GM10847 (cell line): ENCODE measurements around the gene ATP8B1.

Experiments used
- POLR2A ChIP-seq: IDR thresholded peaks from 2 replicates; pipeline ENCODE4 v1.6.1; 2011; ENCODE audit not compliant: insufficient read length; ENCODE audit errors: extremely low read depth

Gene ATP8B1

GRCh38 chr18:57785751-57786437 is 17.2 kb downstream of the ATP8B1 start:
- no peak for TF ChIP-seq POLR2A

- no peak for TF ChIP-seq POLR2A
Observed at GRCh38 chr18:57784801-57785114, 18.4 kb downstream of the ATP8B1 start.

- no peak for TF ChIP-seq POLR2A
Observed at GRCh38 chr18:57784034-57784800, 18.9 kb downstream of the ATP8B1 start.

- TF ChIP-seq POLR2A: no peak
Observed at GRCh38 chr18:57782049-57782448, 21.1 kb downstream of the ATP8B1 start.

GRCh38 chr18:57780706-57781347 is 22.3 kb downstream of the ATP8B1 start:
- TF ChIP-seq POLR2A: no peak

GRCh38 chr18:57780318-57780705 is 22.8 kb downstream of the ATP8B1 start:
- no peak for TF ChIP-seq POLR2A

- TF ChIP-seq POLR2A: no peak
Observed at GRCh38 chr18:57776767-57777166, 26.3 kb downstream of the ATP8B1 start.

GRCh38 chr18:57776354-57776753 is 26.8 kb downstream of the ATP8B1 start:
- no peak for TF ChIP-seq POLR2A

GRCh38 chr18:57775937-57776336 is 27.2 kb downstream of the ATP8B1 start:
- no peak for TF ChIP-seq POLR2A

GRCh38 chr18:57772387-57772799 is 30.7 kb downstream of the ATP8B1 start:
- no peak for TF ChIP-seq POLR2A

- no peak for TF ChIP-seq POLR2A
Observed at GRCh38 chr18:57771626-57772025, 31.5 kb downstream of the ATP8B1 start.

- no peak for TF ChIP-seq POLR2A
Observed at GRCh38 chr18:57771193-57771592, 31.9 kb downstream of the ATP8B1 start.

- no peak for TF ChIP-seq POLR2A
Observed at GRCh38 chr18:57768537-57769326, 34.4 kb downstream of the ATP8B1 start.

GRCh38 chr18:57767259-57768050 is 35.7 kb downstream of the ATP8B1 start:
- no peak for TF ChIP-seq POLR2A

GRCh38 chr18:57764995-57765394 is 38.1 kb downstream of the ATP8B1 start:
- TF ChIP-seq POLR2A: no peak

- no peak for TF ChIP-seq POLR2A
Observed at GRCh38 chr18:57764087-57764486, 39.0 kb downstream of the ATP8B1 start.
